B cell (primary cell): ENCODE results near the gene MRTFA. TPM values are rescaled to one million over a fixed set of nuclear protein-coding genes. Genes with fewer than 3 reads are reported as not detected.

Source experiments
- ATAC-seq: fragments of 200-7000 bp; cut with Tn5 transposase; one replicate; pipeline ENCODE4 v1.10.0; 2021; ENCODE audit warnings: low read depth, mild to moderate bottlenecking, moderate number of reproducible peaks, moderate library complexity
- CTCF ChIA-PET: fragments of 350-600 bp; sonication (Branson Sonifier 250); formaldehyde crosslinking; loops from one replicate; lab custom pipeline; 2021; ENCODE audit warnings: antibody characterized with exemption, inconsistent platforms; lab: Charles Lee
- POLR2A ChIA-PET: fragments of 350-600 bp; sonication (Branson Sonifier 250); formaldehyde crosslinking; loops from one replicate; lab custom pipeline; 2021; ENCODE audit warnings: antibody characterized with exemption; lab: Charles Lee
- DNase-seq: peaks from one replicate; pipeline ENCODE4 v3.0.0; 2013
- H2AFZ ChIP-seq: 2 replicates; pipeline ENCODE4 v1.6.1; 2012; ENCODE audit warnings: mild to moderate bottlenecking, low read depth, low read length; ENCODE audit not compliant: insufficient read depth, poor library complexity, severe bottlenecking
- H3K27ac ChIP-seq, 2 donors: 1 replicate in 1 of 2; 2 replicates in 1 of 2; pipeline ENCODE4 v1.5.1; 2012 to 2013; ENCODE audit warnings: low read length in 2 of 2, mild to moderate bottlenecking in 2 of 2, moderate library complexity in 1 of 2
- H3K27me3 ChIP-seq, 4 experiments: fragments of 200-600 bp in 1 of 4; sonication (generic) in 1 of 4; replicated peaks in 1 of 4; 1 replicate in 2 of 4; 2 replicates in 2 of 4; pipeline versions ENCODE4 v1.6.1 to v1.7.0; 2013 to 2016; ENCODE audit warnings: low read length in 3 of 4, mild to moderate bottlenecking in 2 of 4, mixed read lengths in 1 of 4, moderate library complexity in 1 of 4; ENCODE audit not compliant: insufficient read depth in 4 of 4, control insufficient read depth in 3 of 4; ENCODE audit errors: control extremely low read depth in 1 of 4
- H3K36me3 ChIP-seq, 2 experiments: replicated peaks in 1 of 2; 1 replicate in 1 of 2; 2 replicates in 1 of 2; pipeline versions ENCODE4 v1.6.1 to v1.7.1; 2013; ENCODE audit warnings: low read length in 1 of 2; ENCODE audit not compliant: insufficient read depth in 2 of 2, control insufficient read depth in 1 of 2; ENCODE audit errors: control extremely low read depth in 1 of 2, extremely low read depth in 1 of 2
- H3K4me1 ChIP-seq, 2 donors: fragments of 200-600 bp in 1 of 2; sonication (generic) in 1 of 2; 1 replicate in 1 of 2; 2 replicates in 1 of 2; pipeline versions ENCODE4 v1.5.1 to v1.6.1; 2013 to 2017; ENCODE audit warnings: low read length in 2 of 2; ENCODE audit not compliant: control insufficient read depth in 2 of 2, insufficient read depth in 2 of 2
- H3K4me2 ChIP-seq: replicated peaks from 2 replicates; pipeline ENCODE3; 2012; ENCODE audit warnings: mild to moderate bottlenecking, low read depth, low read length; ENCODE audit not compliant: poor library complexity, severe bottlenecking
- H3K4me3 ChIP-seq, 5 experiments: fragments of 200-600 bp in 1 of 5; sonication (generic) in 1 of 5; 1 replicate in 3 of 5; 2 replicates in 2 of 5; pipeline versions ENCODE4 v1.5.1 to v1.7.0; 2011 to 2016; ENCODE audit warnings: low read length in 4 of 5, mild to moderate bottlenecking in 4 of 5, low read depth in 2 of 5, control low read depth in 1 of 5, moderate library complexity in 1 of 5; ENCODE audit not compliant: insufficient read depth in 1 of 5; ENCODE audit errors: control extremely low read depth in 1 of 5, extremely low read depth in 1 of 5
- H3K79me2 ChIP-seq: fragments of 200-600 bp; sonication (generic); one replicate; pipeline ENCODE4 v1.6.0; 2016; ENCODE audit warnings: low read length; ENCODE audit not compliant: control insufficient read depth, insufficient read depth
- H3K9ac ChIP-seq: fragments of 200-600 bp; sonication (generic); 2 replicates; pipeline ENCODE4 v1.6.1; 2017; ENCODE audit warnings: mild to moderate bottlenecking, low read length, moderate library complexity
- H3K9me3 ChIP-seq, 3 donors: one replicate each; pipeline versions ENCODE4 v1.6.1 to v1.7.1; 2013; ENCODE audit warnings: low read length in 2 of 3; ENCODE audit not compliant: control insufficient read depth in 2 of 3, insufficient read depth in 1 of 3; ENCODE audit errors: control extremely low read depth in 1 of 3
- H4K20me1 ChIP-seq: 2 replicates; pipeline ENCODE4 v1.6.0; 2012; ENCODE audit warnings: mild to moderate bottlenecking, low read length; ENCODE audit not compliant: insufficient read depth, control insufficient read depth, poor library complexity, severe bottlenecking
- H3K27ac Mint-ChIP-seq: one replicate; pipeline ENCODE4 v1.8.0; 2021; ENCODE audit warnings: mixed read lengths
- H3K27me3 Mint-ChIP-seq: one replicate; pipeline ENCODE4 v1.8.0; 2021; ENCODE audit warnings: mixed read lengths
- H3K4me1 Mint-ChIP-seq: one replicate; pipeline ENCODE4 v1.8.0; 2021; ENCODE audit warnings: mixed read lengths
- H3K4me3 Mint-ChIP-seq: one replicate; pipeline ENCODE4 v1.8.0; 2021; ENCODE audit warnings: mixed read lengths
- H3K9me3 Mint-ChIP-seq: one replicate; pipeline ENCODE4 v1.8.0; 2022; ENCODE audit warnings: mixed read lengths; ENCODE audit not compliant: insufficient read depth
- EZH2 ChIP-seq: IDR thresholded peaks from 2 replicates; pipeline ENCODE4 v1.6.1; 2012; ENCODE audit warnings: borderline replicate concordance, low read depth, mild to moderate bottlenecking, moderate library complexity, low read length; ENCODE audit not compliant: insufficient read depth, poor library complexity, severe bottlenecking
- WGBS: methylation state at CpG from one replicate; pipeline ENCODE4 v1.1.5; 2013; ENCODE audit warnings: missing lambda C conversion rate; ENCODE audit not compliant: insufficient coverage; 5-methylcytosine and 5-hydroxymethylcytosine counted together
- intact Hi-C: fragments of 100-400 bp; cut with micrococcal nuclease; formaldehyde crosslinking; loops from one replicate; pipeline ENCODE4 v1.10.0; 2022
- polyA plus RNA-seq: library from polyadenylated mRNA; depleted of rRNA; stranded (reverse); fragments of >200 nt; gene quantifications from 2 replicates; pipeline ENCODE4 v1.2.3, GENCODE V29; 2012
- total RNA-seq, 2 donors: library from RNA; stranded (reverse); fragments of 120-200 nt in 1 of 2; gene quantifications; 1 replicate in 1 of 2; 2 replicates in 1 of 2; pipeline versions ENCODE4 v1.2.3 to v1.2.4, GENCODE V29; 2013 to 2022
- TF ChIP-seq, protein P1 (sequence below): fragments of 200-600 bp; IDR thresholded peaks from one replicate; pipeline ENCODE4 v1.8.0; 2022; ENCODE audit warnings: antibody characterized with exemption, mild to moderate bottlenecking

MRTFA gene
- total and polyA plus RNA-seq, 2 donors (not counting 1 experiment from before 2014, with no cell fraction given) = 28.9 to 82.6 TPM

DNA sequence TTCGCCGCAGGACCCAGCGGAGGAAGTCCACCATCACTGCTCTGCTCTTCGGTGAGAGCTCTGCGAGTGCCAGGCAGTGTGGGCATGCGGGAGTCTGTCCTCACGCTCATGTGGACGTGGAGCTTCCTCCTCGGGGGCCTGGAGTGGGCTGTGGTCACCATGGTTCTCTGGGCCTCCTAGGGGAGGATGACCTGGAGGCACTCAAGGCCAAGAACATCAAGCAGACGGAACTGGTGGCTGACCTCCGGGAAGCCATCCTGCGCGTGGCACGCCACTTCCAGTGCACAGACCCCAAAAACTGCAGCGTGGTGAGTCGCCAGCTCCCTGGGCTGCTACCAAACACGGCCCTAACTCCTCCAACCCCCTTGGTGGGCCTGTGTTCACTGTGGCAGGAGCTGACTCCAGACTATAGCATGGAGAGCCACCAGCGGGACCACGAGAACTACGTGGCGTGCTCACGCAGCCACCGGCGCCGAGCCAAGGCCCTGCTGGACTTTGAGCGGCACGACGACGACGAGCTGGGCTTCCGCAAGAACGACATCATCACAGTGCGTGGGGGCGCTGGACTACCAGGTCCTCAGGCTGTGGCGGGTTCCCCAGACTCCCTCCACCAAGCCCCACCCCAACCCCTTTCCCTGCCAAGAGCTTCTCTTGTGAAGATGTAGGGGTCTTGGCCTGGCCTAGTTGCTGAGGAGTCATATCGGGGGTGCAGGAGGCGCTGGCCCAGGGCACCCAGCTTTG is 229.3 kb downstream of the MRTFA start:
- peaks cover 25% of the 10 kb centered on the region for H3K4me1 Mint-ChIP-seq
- H3K79me2 ChIP-seq = peaks cover 49% of the 10 kb centered on the region
- H3K9ac ChIP-seq = no peak overlapping the region
- H3K27me3 Mint-ChIP-seq = no peaks in the 10 kb centered on the region
- POLR2A ChIA-PET = no interaction called here
- WGBS = 95% methylated on average over 36 of the region's 37 CpGs
- H3K9me3 ChIP-seq = no peaks in the 10 kb centered on the region
- intact Hi-C loops = no loop called here
- H4K20me1 ChIP-seq = peaks cover 13% of the 10 kb centered on the region
- no peak overlapping the region for H3K4me3 Mint-ChIP-seq
- CTCF ChIA-PET = interaction anchor here (1.2 kb wide), 1 partner anchor 30 kb away, joined by 4 read pairs; no protein-coding TSS in a partner anchor
- H3K9me3 Mint-ChIP-seq = no peaks in the 10 kb centered on the region
- H3K36me3 ChIP-seq = peaks cover 0 to 92% of the 10 kb centered on the region in 2 experiments
- no peak for DNase-seq
- H3K27me3 ChIP-seq = no peaks in the 10 kb centered on the region
- H3K4me1 ChIP-seq = peaks cover 21% of the 10 kb centered on the region in 2 donors
- H3K4me3 ChIP-seq = no peak overlapping the region
- no peak overlapping the region for H3K27ac Mint-ChIP-seq
- no peak for ATAC-seq
- TF ChIP-seq EZH2 = no peak
- TF ChIP-seq, protein P1, sequence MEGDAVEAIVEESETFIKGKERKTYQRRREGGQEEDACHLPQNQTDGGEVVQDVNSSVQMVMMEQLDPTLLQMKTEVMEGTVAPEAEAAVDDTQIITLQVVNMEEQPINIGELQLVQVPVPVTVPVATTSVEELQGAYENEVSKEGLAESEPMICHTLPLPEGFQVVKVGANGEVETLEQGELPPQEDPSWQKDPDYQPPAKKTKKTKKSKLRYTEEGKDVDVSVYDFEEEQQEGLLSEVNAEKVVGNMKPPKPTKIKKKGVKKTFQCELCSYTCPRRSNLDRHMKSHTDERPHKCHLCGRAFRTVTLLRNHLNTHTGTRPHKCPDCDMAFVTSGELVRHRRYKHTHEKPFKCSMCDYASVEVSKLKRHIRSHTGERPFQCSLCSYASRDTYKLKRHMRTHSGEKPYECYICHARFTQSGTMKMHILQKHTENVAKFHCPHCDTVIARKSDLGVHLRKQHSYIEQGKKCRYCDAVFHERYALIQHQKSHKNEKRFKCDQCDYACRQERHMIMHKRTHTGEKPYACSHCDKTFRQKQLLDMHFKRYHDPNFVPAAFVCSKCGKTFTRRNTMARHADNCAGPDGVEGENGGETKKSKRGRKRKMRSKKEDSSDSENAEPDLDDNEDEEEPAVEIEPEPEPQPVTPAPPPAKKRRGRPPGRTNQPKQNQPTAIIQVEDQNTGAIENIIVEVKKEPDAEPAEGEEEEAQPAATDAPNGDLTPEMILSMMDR = no peak
- H2AFZ ChIP-seq = no peak overlapping the region
- no peak overlapping the region for H3K27ac ChIP-seq
- no peak overlapping the region for H3K4me2 ChIP-seq
